Astrocyte of the hippocampus (primary cell): ENCODE measurements around the gene TM9SF4.

Source experiments
- DNase-seq: peaks from one replicate; pipeline ENCODE4 v3.0.0; 2011; ENCODE audit warnings: low read depth, low spot score

TM9SF4 gene

DNA sequence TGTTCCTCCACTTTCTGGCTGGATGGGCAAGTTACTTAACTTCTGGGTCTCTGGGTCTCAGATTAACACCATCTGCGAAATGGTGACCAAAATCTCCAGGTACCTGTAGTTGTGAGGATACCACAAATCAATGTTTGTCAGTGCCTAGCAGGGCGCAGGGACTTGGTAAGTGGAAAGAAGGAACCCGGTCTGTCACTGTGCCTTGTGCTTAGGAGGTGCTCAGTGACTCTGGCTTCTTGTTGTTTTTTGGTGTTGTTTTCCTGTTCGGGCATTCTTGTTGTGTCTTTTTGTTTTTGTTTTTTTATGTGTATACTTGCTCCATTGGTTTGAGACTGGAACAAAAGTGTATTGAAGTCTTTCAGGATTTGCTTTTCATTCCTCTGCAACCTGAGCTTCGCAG, 17.8 kb downstream of the TM9SF4 start:
- no peak for DNase-seq

DNA sequence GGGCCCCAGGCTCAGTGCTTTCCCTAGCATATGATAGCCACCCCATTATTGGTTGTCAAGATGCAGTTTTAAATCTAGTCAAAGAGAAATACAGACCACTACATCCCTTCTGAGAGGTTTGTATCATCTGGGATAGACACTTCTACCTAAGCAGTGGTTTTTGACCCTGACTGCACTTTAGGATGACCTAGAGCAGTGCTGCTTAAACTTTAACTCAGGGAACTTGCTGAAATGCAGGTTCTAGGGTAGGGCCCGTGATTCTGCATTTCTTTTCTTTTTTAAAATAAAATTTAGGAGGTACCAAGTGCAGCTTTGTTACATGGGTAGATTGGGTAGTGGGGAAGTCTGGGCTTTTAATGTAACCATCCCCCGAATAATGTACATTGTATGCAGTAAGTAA, 18.7 kb downstream of the TM9SF4 start:
- no peak for DNase-seq

DNA sequence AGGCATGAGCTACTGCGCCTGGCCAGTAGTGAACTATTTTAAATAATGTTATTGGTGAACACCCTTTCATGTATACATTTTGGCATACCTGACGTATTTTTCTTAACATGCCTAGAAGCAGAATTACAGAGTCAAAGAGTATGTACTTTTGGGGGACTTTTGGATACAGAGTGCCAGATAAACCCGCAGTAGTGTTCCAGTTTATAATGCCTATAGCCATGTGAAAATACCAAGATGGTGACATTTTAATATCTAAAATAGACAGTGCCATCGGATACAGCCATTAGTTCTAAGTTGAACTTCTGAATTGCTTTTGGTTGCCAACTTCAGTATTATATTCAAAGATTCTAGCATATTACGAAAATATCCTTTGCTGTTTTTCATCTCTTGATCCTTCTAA, 20.3 kb downstream of the TM9SF4 start:
- no peak for DNase-seq

- DNase-seq = no peak
These were observed 20.8 kb downstream of the TM9SF4 start for GRCh38 chr20:32130352-32130751.

- DNase-seq = no peak
These were observed 21.5 kb downstream of the TM9SF4 start for GRCh38 chr20:32130965-32131364.

- no peak for DNase-seq
These were observed 23.5 kb downstream of the TM9SF4 start for GRCh38 chr20:32132911-32133549.

DNA sequence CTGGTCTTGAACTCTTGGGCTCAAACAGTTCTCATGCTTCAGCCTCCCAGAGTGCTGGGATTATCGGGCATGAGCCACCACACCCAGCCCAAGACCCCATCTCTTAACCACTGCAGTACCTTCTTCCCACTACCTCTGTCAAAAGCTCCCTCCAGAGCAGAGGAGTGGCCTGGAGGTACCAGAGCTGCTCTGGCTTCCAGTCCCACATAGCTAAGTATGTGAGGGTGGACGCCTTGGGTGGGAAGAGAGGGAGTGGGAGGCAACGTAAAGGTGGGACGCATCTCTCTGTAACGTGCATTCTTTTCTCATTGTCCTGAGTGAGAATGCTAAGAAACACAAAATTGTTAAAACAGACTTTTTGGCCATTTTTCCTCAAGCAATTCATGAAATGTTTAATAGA, 24.5 kb downstream of the TM9SF4 start:
- DNase-seq = no peak

DNA sequence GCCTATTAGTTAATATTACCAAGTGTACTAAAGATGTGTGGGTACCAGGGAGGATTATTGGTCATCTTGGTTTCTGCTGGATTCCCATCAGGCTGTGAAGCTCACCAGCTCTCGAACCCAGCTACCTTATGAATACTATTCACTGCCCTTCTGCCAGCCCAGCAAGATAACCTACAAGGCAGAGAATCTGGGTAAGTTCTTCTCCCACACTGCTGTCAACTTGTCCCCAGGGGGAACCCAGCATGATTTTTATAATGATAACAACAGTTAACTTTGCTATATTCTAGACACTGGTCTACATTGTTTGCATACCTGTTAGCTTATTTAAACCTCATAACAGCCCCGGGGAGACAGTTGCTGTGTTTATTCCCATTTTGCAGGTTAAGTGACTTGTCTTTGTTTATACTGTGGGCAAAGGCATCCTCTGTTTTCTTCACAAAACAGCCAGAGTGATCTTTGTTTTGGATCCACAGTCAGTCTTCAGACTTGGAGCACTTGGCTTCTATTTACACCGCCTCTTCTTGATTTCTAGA, 26.5 kb downstream of the TM9SF4 start:
- no peak for DNase-seq

DNA sequence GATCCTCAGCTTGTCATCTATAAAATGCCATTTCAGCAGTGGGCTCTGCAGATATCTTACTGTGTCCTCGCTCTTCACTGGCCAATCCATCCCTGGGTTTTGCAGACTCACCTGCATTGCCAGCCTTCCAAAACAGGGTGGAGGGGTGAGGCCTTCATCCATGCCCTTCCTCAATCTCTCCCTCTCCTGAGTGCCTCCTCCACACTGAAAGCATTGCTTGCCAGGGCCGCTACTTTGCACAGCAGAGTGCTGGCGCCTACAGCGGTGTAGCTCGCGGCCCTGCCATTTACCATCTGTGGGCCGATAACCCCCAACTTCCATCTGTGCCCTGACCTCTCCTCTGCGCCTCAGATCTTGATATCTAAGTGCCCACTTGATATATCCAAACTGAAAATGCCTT, 29.4 kb downstream of the TM9SF4 start:
- no peak for DNase-seq

- peak; percentile 23 for DNase-seq
These were observed 30.4 kb downstream of the TM9SF4 start for GRCh38 chr20:32139947-32140346.

- DNase-seq = no peak
These were observed 31.1 kb downstream of the TM9SF4 start for GRCh38 chr20:32140603-32141002.

GRCh38 chr20:32141465-32141980, 32.0 kb downstream of the TM9SF4 start:
- no peak for DNase-seq

DNA sequence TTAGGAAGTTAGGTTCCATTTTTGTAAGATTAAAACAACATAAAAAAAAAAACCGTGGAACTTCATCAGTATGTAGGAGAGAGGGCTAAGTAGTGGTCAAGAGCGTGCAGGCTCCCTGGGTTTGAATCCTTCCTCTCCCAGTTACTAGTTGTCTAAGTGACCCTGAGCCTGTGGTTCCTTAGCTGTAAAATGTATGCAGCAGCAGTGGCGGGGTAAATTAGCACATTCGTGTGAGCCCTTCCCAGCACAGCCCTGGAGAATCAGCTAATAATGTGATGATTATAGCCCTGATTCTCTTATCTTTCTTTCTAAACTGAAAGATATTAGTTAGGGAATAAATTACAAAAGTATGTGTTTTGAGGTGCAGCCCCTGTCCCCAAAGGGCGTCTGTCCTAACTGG, 32.6 kb downstream of the TM9SF4 start:
- DNase-seq = no peak

- DNase-seq = no peak
These were observed 33.5 kb downstream of the TM9SF4 start for GRCh38 chr20:32142991-32143390.

- DNase-seq = no peak
These were observed 35.6 kb downstream of the TM9SF4 start for GRCh38 chr20:32144898-32145662.

DNA sequence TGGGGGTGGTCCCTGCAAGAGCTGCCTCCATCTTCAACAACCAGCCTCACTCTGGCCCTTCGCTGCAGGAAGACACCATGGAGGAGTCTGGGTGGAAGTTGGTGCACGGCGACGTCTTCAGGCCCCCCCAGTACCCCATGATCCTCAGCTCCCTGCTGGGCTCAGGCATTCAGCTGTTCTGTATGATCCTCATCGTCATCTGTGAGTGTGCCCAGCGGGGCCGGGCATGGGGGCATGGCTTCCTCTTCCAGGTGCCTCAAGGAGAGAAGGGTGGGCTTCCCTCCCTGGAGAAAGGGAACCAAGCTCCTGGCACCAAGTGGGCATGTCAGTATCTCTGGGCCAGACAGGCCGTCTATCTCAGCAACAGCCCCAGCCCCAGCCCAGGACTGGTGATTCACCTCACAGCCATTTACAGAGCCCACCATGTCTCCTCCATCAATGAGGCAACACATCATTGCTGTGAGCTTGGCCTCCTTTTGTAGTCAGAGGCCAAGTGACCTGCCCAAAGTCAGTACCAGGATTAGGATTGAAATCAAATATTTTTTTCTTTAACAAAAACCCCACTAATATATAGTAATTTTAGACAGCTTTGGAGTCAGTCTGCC, 40.2 kb downstream of the TM9SF4 start:
- DNase-seq = peak; percentile 26

DNA sequence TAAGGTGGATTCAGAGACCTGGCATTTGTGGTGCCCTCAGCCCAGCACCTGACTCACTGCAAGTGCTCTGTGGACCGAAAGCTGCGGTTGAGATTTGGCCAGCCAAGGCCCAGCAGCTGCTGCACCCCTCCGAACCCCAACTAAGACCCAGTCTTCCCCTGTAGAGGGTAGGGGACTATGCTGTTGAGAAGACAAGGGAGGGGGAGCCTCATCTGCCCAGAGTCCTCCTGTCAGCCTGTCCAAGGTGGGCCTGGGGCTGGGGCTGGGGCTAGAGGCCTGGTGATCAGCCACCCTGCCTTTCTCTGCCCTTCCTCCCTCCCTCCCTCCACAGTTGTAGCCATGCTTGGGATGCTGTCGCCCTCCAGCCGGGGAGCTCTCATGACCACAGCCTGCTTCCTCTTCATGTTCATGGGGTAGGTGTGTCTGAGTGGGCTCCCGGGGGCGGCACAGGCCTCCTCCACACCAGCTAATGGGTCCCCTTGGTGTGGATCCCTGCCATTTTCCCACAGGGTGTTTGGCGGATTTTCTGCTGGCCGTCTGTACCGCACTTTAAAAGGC, 40.9 kb downstream of the TM9SF4 start:
- DNase-seq = no peak

DNA sequence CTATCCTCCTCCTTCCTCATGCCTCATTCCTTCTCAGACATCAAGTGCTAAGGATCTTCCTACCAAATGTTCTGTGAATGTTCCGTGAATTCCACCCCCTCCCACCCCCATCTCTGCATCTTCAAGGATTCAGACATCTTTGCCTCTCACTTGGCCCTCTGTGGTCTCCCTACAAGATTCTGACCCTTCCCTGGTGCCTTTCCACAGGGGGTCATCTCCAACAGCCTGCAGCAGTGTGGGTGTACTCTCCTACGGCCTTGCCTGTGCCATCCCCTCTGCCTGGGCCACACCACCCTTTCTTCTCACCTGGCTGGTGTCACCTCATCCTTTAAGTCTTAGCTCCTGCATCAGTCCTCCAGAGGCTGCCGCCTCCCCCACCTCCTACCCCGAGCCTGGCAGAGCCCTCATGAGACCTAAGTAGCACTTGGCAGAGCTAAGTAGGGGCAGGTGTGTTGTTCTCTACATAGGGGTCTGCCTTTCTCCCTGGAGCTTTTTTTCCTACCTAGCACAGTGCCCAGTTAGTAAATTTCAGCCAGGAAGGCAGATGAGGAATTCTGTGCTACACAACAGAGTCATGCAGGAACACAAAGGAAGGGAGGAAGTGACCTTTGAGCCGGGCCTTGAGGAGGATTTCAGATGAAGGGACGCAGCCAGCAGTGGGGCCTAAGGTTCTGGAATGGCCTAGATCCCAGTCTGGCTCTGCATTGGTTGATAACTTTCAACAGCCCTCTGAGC, 43.1 kb downstream of the TM9SF4 start:
- no peak for DNase-seq

DNA sequence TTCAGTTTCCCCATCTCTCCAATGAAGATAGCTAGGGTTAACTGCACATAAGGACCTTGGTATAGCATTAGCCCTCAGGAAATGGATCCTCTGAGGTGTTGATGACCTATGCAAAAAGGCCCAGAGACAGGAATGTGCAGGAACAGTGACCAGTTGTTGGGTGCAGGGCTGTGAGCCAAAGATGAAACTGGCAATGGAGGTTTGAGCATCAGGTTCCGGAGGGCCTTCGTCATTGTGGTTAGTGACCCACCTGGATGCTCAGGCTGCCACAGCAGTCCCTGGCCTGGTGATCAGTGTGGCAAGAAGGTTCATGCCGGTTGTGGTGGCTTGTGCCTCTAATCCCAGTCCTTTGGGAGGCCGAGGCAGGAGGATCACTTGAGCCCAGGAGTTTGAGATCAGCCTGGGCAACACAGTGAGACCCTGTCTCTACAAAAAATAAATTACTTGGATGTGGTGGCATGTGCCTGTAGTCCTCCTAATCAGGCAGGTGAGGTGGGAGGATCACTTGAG, 43.7 kb downstream of the TM9SF4 start:
- DNase-seq = no peak

GRCh38 chr20:32153771-32154170, 44.3 kb downstream of the TM9SF4 start:
- no peak for DNase-seq
